RWPE1 (cell line): ENCODE results near the gene GBP4.

Experiments
- CTCF ChIA-PET: fragments of 350-600 bp; sonication (Branson Sonifier 250); formaldehyde crosslinking; extraction: SDS; loops from one replicate; lab custom pipeline; 2021; lab: Yijun Ruan, JAX
- POLR2A ChIA-PET: fragments of 400-600 bp; formaldehyde crosslinking; extraction: SDS; loops from one replicate; lab custom pipeline; 2020; ENCODE audit warnings: antibody characterized with exemption; ENCODE audit not compliant: low non-redundant PET; lab: Yijun Ruan, JAX
- DNase-seq: peaks from one replicate; pipeline ENCODE4 v3.0.0; 2012; ENCODE audit warnings: low spot score
- H3K27ac ChIP-seq: fragments of 450-650 bp; 2 replicates; pipeline ENCODE4 v1.5.1; 2017
- CTCF ChIP-seq: fragments of 450-650 bp; conservative IDR thresholded peaks from 2 replicates; pipeline ENCODE4 v1.5.1; 2017; ENCODE audit warnings: low read depth, mild to moderate bottlenecking

The GBP4 gene

GRCh38 chr1:89174491-89174890 is 24.3 kb downstream of the GBP4 start:
- no peak overlapping the region for H3K27ac ChIP-seq
- no peak for DNase-seq
- POLR2A ChIA-PET = no interaction called here
- no peak for TF ChIP-seq CTCF
- CTCF ChIA-PET = interaction anchor here (0.7 kb wide), 1 partner anchor 89 kb away, joined by 3 read pairs; no protein-coding TSS in a partner anchor

GRCh38 chr1:89172468-89173143 is 26.1 kb downstream of the GBP4 start:
- ChIA-PET CTCF (interaction anchor here (0.6 kb wide), 1 partner anchor 835 kb away, joined by 3 read pairs; no protein-coding TSS in a partner anchor), POLR2A (no interaction called here)
- H3K27ac ChIP-seq = no peak overlapping the region
- DNase-seq = no peak
- no peak for TF ChIP-seq CTCF

GRCh38 chr1:89171067-89171438 is 27.7 kb downstream of the GBP4 start:
- CTCF ChIA-PET = no interaction called here
- POLR2A ChIA-PET = no interaction called here
- TF ChIP-seq CTCF = no peak
- no peak for DNase-seq
- no peak overlapping the region for H3K27ac ChIP-seq

- H3K27ac ChIP-seq = no peak overlapping the region
- ChIA-PET CTCF (no interaction called here), POLR2A (no interaction called here)
- no peak for DNase-seq
- TF ChIP-seq CTCF = no peak
Measured at GRCh38 chr1:89170170-89171066, 28.3 kb downstream of the GBP4 start.

GRCh38 chr1:89169166-89169565 is 29.6 kb downstream of the GBP4 start:
- ChIA-PET CTCF (interaction anchor here (0.7 kb wide), 3 partner anchors 93 to 179 kb away, joined by 3 to 4 read pairs (median 3); no protein-coding TSS in a partner anchor), POLR2A (no interaction called here)
- H3K27ac ChIP-seq = no peak overlapping the region
- TF ChIP-seq CTCF = no peak
- DNase-seq = no peak

GRCh38 chr1:89167590-89168230 is 31.0 kb downstream of the GBP4 start:
- no peak for DNase-seq
- ChIA-PET CTCF (no interaction called here), POLR2A (no interaction called here)
- TF ChIP-seq CTCF = no peak
- H3K27ac ChIP-seq = no peak overlapping the region
